ENCODE data around the gene SSTR5. TPM values are rescaled to one million over a fixed set of nuclear protein-coding genes. Genes with fewer than 3 reads are reported as not detected.

The SSTR5 gene
- total RNA-seq, 4 donors from 2014 or later: not detected

GRCh38 chr16:1120577-1120941, 48.0 kb downstream of the SSTR5 start:
- no peak overlapping the region for H3K4me3 ChIP-seq
- H3K36me3 ChIP-seq: no peaks in the 10 kb centered on the region
- H3K9me3 ChIP-seq: no peaks in the 10 kb centered on the region
- peaks cover 0 to 5% (median 0%) of the 10 kb centered on the region in 3 donors for H3K4me1 ChIP-seq
- WGBS, 2 donors (ENCODE audit: low coverage in 1 of 2): no CpG with 5 or more reads among the region's 22 CpGs
- ATAC-seq: no peak
- no peak for TF ChIP-seq POLR2AphosphoS5 (IDR thresholded peaks at IDR 0.05)
- no peak for TF ChIP-seq CTCF (IDR thresholded peaks at IDR 0.05)
- TF ChIP-seq EP300 (IDR thresholded peaks at IDR 0.05): no peak
- no peak for TF ChIP-seq POLR2A (IDR thresholded peaks at IDR 0.05)
- peaks cover 16% of the 10 kb centered on the region for H3K27me3 ChIP-seq
- no peak overlapping the region for H3K27ac ChIP-seq

GRCh38 chr16:1121009-1121408, 48.5 kb downstream of the SSTR5 start:
- 60% methylated on average over 1 of the region's 23 CpGs; no CpG with 5 or more reads in 1 of the 2 donors for WGBS, 2 donors (ENCODE audit: low coverage in 1 of 2)
- H3K4me3 ChIP-seq: no peak overlapping the region
- H3K27me3 ChIP-seq: peaks cover 11% of the 10 kb centered on the region
- TF ChIP-seq POLR2AphosphoS5 (IDR thresholded peaks at IDR 0.05) (no peak), CTCF (IDR thresholded peaks at IDR 0.05) (no peak), POLR2A (IDR thresholded peaks at IDR 0.05) (no peak), EP300 (IDR thresholded peaks at IDR 0.05) (no peak)
- H3K36me3 ChIP-seq: no peaks in the 10 kb centered on the region
- peaks cover 0 to 10% (median 0%) of the 10 kb centered on the region in 3 donors for H3K4me1 ChIP-seq
- no peaks in the 10 kb centered on the region for H3K9me3 ChIP-seq
- ATAC-seq: no peak
- H3K27ac ChIP-seq: no peak overlapping the region

- Histone ChIP-seq H3K36me3 (no peaks in the 10 kb centered on the region), H3K27me3 (peaks cover 7% of the 10 kb centered on the region), H3K9me3 (no peaks in the 10 kb centered on the region), H3K4me3 (no peak overlapping the region), H3K27ac (no peak overlapping the region), H3K4me1 (peaks cover 0 to 11% (median 0%) of the 10 kb centered on the region in 3 donors)
- WGBS, 2 donors (ENCODE audit: low coverage in 1 of 2): 57% methylated on average over 5 of the region's 30 CpGs; no CpG with 5 or more reads in 1 of the 2 donors
- ATAC-seq: no peak
- TF ChIP-seq CTCF (IDR thresholded peaks at IDR 0.05) (no peak), POLR2AphosphoS5 (IDR thresholded peaks at IDR 0.05) (no peak), EP300 (IDR thresholded peaks at IDR 0.05) (no peak), POLR2A (IDR thresholded peaks at IDR 0.05) (no peak)
Measured at GRCh38 chr16:1121601-1122397, 49.3 kb downstream of the SSTR5 start.

- H3K36me3 ChIP-seq: no peaks in the 10 kb centered on the region
- peaks cover 7% of the 10 kb centered on the region for H3K27me3 ChIP-seq
- no peak for ATAC-seq
- no peaks in the 10 kb centered on the region for H3K9me3 ChIP-seq
- TF ChIP-seq EP300 (IDR thresholded peaks at IDR 0.05) (no peak), POLR2A (IDR thresholded peaks at IDR 0.05) (no peak), POLR2AphosphoS5 (IDR thresholded peaks at IDR 0.05) (no peak), CTCF (IDR thresholded peaks at IDR 0.05) (no peak)
- no peak overlapping the region for H3K27ac ChIP-seq
- 97% methylated on average over 5 of the region's 14 CpGs; no CpG with 5 or more reads in 1 of the 2 donors for WGBS, 2 donors (ENCODE audit: low coverage in 1 of 2)
- H3K4me1 ChIP-seq: peaks cover 0 to 11% (median 0%) of the 10 kb centered on the region in 3 donors
- no peak overlapping the region for H3K4me3 ChIP-seq
Measured at GRCh38 chr16:1122398-1122765, 49.8 kb downstream of the SSTR5 start.

Data from gastroesophageal sphincter (tissue), 4 donors.